Activated CD4-positive, alpha-beta T cell treated with anti-CD3 and anti-CD28 coated beads, Interleukin-2, amount 50 U/mL, for 16 hours (primary cell): ENCODE data around the gene PRDM16.

Experiments
- DNase-seq: peaks from one replicate; pipeline ENCODE4 v3.0.0-alpha.2; 2020

Gene PRDM16

GRCh38 chr1:3070644-3071564 lies 1.9 kb downstream of the PRDM16 start:
- DNase-seq: no peak

- DNase-seq: no peak
These were observed 2.8 kb downstream of the PRDM16 start for GRCh38 chr1:3071565-3072390.

GRCh38 chr1:3072391-3073185 lies 3.6 kb downstream of the PRDM16 start:
- DNase-seq: no peak

GRCh38 chr1:3073186-3073488 lies 4.1 kb downstream of the PRDM16 start:
- no peak for DNase-seq

GRCh38 chr1:3073489-3074296 lies 4.7 kb downstream of the PRDM16 start:
- no peak for DNase-seq

GRCh38 chr1:3074297-3074741 lies 5.3 kb downstream of the PRDM16 start:
- no peak for DNase-seq

GRCh38 chr1:3074800-3075199 lies 5.8 kb downstream of the PRDM16 start:
- no peak for DNase-seq

GRCh38 chr1:3075666-3076362 lies 6.8 kb downstream of the PRDM16 start:
- DNase-seq: no peak

- no peak for DNase-seq
These were observed 7.3 kb downstream of the PRDM16 start for GRCh38 chr1:3076363-3076740.

GRCh38 chr1:3077081-3077480 lies 8.1 kb downstream of the PRDM16 start:
- DNase-seq: no peak

- DNase-seq: no peak
These were observed 8.6 kb downstream of the PRDM16 start for GRCh38 chr1:3077561-3077960.

GRCh38 chr1:3078430-3078861 lies 9.4 kb downstream of the PRDM16 start:
- DNase-seq: no peak

GRCh38 chr1:3078871-3079270 lies 9.9 kb downstream of the PRDM16 start:
- DNase-seq: no peak

GRCh38 chr1:3079381-3080052 lies 10.5 kb downstream of the PRDM16 start:
- DNase-seq: no peak

GRCh38 chr1:3080053-3080955 lies 11.3 kb downstream of the PRDM16 start:
- no peak for DNase-seq

- no peak for DNase-seq
These were observed 12.2 kb downstream of the PRDM16 start for GRCh38 chr1:3081171-3081683.

- DNase-seq: no peak
These were observed 13.0 kb downstream of the PRDM16 start for GRCh38 chr1:3082051-3082450.

- DNase-seq: no peak
These were observed 13.8 kb downstream of the PRDM16 start for GRCh38 chr1:3082571-3083516.

GRCh38 chr1:3084154-3084553 lies 15.2 kb downstream of the PRDM16 start:
- DNase-seq: no peak
